ENCODE measurements around the gene BMAL1. TPM values are rescaled to one million over a fixed set of nuclear protein-coding genes. Genes with fewer than 3 reads are reported as not detected.
"Not testable (repeated sequence)": the region's sequence is repeated elsewhere in the genome, so short reads cannot be mapped to it uniquely, and the experiment has no call there.

Gene BMAL1
- total RNA-seq, 1 experiment from 2014 or later: 10.9 TPM

GRCh38 chr11:13391217-13391616 is 113.6 kb downstream of the BMAL1 start:
- ChIA-PET POLR2A (ENCODE audit: unreplicated experiment) (no interaction called here), CTCF (no interaction called here)
- peaks cover 3% of the 10 kb centered on the region; the same call in 1 of the 2 replicates for H3K36me3 ChIP-seq (ENCODE audit: low read depth, low read length)
- H3K9me3 ChIP-seq (ENCODE audit: low read length): no peaks in the 10 kb centered on the region
- TF ChIP-seq CTCF (conservative IDR thresholded peaks at IDR 0.05; ENCODE audit: low read depth, low read length) (no peak), EZH2phosphoT487 (IDR thresholded peaks at IDR 0.05; ENCODE audit: borderline replicate concordance, low read length) (no peak), EZH2 (IDR thresholded peaks at IDR 0.05; ENCODE audit: low read length, unreplicated experiment) (no peak)
- H3K9ac ChIP-seq (ENCODE audit: low read length): no peak overlapping the region
- ATAC-seq (no peak), DNase-seq (no peak)
- H3K79me2 ChIP-seq (ENCODE audit: low read length): no peaks in the 10 kb centered on the region
- no peaks in the 10 kb centered on the region for H3K9me2 ChIP-seq (replicated peaks; ENCODE audit: low read length)
- H2AFZ ChIP-seq (ENCODE audit: low read length): no peak overlapping the region
- H3K4me2 ChIP-seq (ENCODE audit: low read length): no peak overlapping the region
- no peak overlapping the region for H3K27ac ChIP-seq (ENCODE audit: low read length)
- H3K4me3 ChIP-seq (ENCODE audit: low read length): no peak overlapping the region
- intact Hi-C loops (cut with micrococcal nuclease): no loop called here
- no peaks in the 10 kb centered on the region for H4K20me1 ChIP-seq (ENCODE audit: low read length)
- no peaks in the 10 kb centered on the region for H3K27me3 ChIP-seq (ENCODE audit: low read length)
- no peaks in the 10 kb centered on the region for H3K4me1 ChIP-seq (ENCODE audit: insufficient read depth, low read length)
- H3F3A ChIP-seq (ENCODE audit: low read length, unreplicated experiment): no peaks in the 10 kb centered on the region
- no TSS peak for BruUV-seq (replicated peaks)

GRCh38 chr11:13398335-13398734 is 120.7 kb downstream of the BMAL1 start:
- DNase-seq: not testable (repeated sequence)

GRCh38 chr11:13405220-13405619 is 127.6 kb downstream of the BMAL1 start:
- ChIA-PET POLR2A (ENCODE audit: unreplicated experiment) (no interaction called here), CTCF (no interaction called here)
- intact Hi-C loops (cut with micrococcal nuclease): no loop called here
- DNase-seq (no peak), ATAC-seq (no peak)
- no peak overlapping the region for H3K27ac ChIP-seq (ENCODE audit: low read length)
- no peak for TF ChIP-seq EZH2phosphoT487 (IDR thresholded peaks at IDR 0.05; ENCODE audit: borderline replicate concordance, low read length)
- TF ChIP-seq EZH2 (IDR thresholded peaks at IDR 0.05; ENCODE audit: low read length, unreplicated experiment): no peak
- no peak for TF ChIP-seq CTCF (conservative IDR thresholded peaks at IDR 0.05; ENCODE audit: low read depth, low read length)
- H3K9ac ChIP-seq (ENCODE audit: low read length): no peak overlapping the region
- H3K4me1 ChIP-seq (ENCODE audit: insufficient read depth, low read length): no peaks in the 10 kb centered on the region
- H3F3A ChIP-seq (ENCODE audit: low read length, unreplicated experiment): no peaks in the 10 kb centered on the region
- no peaks in the 10 kb centered on the region for H3K27me3 ChIP-seq (ENCODE audit: low read length)
- H2AFZ ChIP-seq (ENCODE audit: low read length): no peak overlapping the region
- no peak overlapping the region for H3K4me3 ChIP-seq (ENCODE audit: low read length)
- no peaks in the 10 kb centered on the region for H3K79me2 ChIP-seq (ENCODE audit: low read length)
- no peaks in the 10 kb centered on the region for H4K20me1 ChIP-seq (ENCODE audit: low read length)
- H3K36me3 ChIP-seq (ENCODE audit: low read depth, low read length): peaks cover 36% of the 10 kb centered on the region
- H3K9me3 ChIP-seq (ENCODE audit: low read length): no peaks in the 10 kb centered on the region
- H3K4me2 ChIP-seq (ENCODE audit: low read length): no peak overlapping the region
- no TSS peak for BruUV-seq (replicated peaks)
- H3K9me2 ChIP-seq (replicated peaks; ENCODE audit: low read length): no peaks in the 10 kb centered on the region

More at GRCh38 chr11:13398335-13398734, 120.7 kb downstream of the BMAL1 start:
- H3K4me1 ChIP-seq (ENCODE audit: insufficient read depth, low read length); BruUV-seq (replicated peaks); ATAC-seq; H3K9me2 ChIP-seq (replicated peaks; ENCODE audit: low read length); H3K4me3 ChIP-seq (ENCODE audit: low read length); H3K79me2 ChIP-seq (ENCODE audit: low read length); H3K4me2 ChIP-seq (ENCODE audit: low read length); POLR2A ChIA-PET (ENCODE audit: unreplicated experiment); intact Hi-C loops (cut with micrococcal nuclease); H3K9me3 ChIP-seq (ENCODE audit: low read length); H3F3A ChIP-seq (ENCODE audit: low read length, unreplicated experiment); H3K9ac ChIP-seq (ENCODE audit: low read length); H3K27ac ChIP-seq (ENCODE audit: low read length); H4K20me1 ChIP-seq (ENCODE audit: low read length); H3K27me3 ChIP-seq (ENCODE audit: low read length); H2AFZ ChIP-seq (ENCODE audit: low read length): not testable (repeated sequence)
- H3K36me3 ChIP-seq (ENCODE audit: low read depth, low read length): peaks cover 18% of the 10 kb centered on the region
- CTCF ChIA-PET: interaction anchor here (0.7 kb wide), 1 partner anchor 13 kb away, joined by 3 read pairs; no protein-coding TSS in a partner anchor
